GM12865 (cell line): ENCODE data around the gene KCNJ15.

Experiments used
- DNase-seq: peaks from one replicate; pipeline ENCODE4 v3.0.0; 2010; ENCODE audit warnings: low read depth
- H3K4me3 ChIP-seq: 2 replicates; pipeline ENCODE4 v1.5.1; 2011; ENCODE audit warnings: mild to moderate bottlenecking, low read depth, low read length, control low read depth
- CTCF ChIP-seq: IDR thresholded peaks from 2 replicates; pipeline ENCODE4 v1.5.1; 2011; ENCODE audit warnings: low read length, control low read depth, low read depth, inconsistent platforms; ENCODE audit not compliant: insufficient read depth; ENCODE audit errors: missing control alignments

The KCNJ15 gene

GRCh38 chr21:38260426-38260825 lies 3.6 kb downstream of the KCNJ15 start:
- DNase-seq, result no peak
- H3K4me3 ChIP-seq, result no peak overlapping the region
- TF ChIP-seq CTCF, result no peak

GRCh38 chr21:38261851-38262250 lies 5.1 kb downstream of the KCNJ15 start:
- TF ChIP-seq CTCF, result no peak
- DNase-seq, result no peak

GRCh38 chr21:38263493-38263892 lies 6.7 kb downstream of the KCNJ15 start:
- DNase-seq, result no peak
- TF ChIP-seq CTCF, result no peak
- no peak overlapping the region for H3K4me3 ChIP-seq

More at GRCh38 chr21:38261851-38262250, 5.1 kb downstream of the KCNJ15 start:
- H3K4me3 ChIP-seq, result no peak overlapping the region

GRCh38 chr21:38264571-38264970 lies 7.8 kb downstream of the KCNJ15 start:
- TF ChIP-seq CTCF, result no peak
- H3K4me3 ChIP-seq, result no peak overlapping the region
- DNase-seq, result no peak

- DNase-seq, result no peak
- no peak for TF ChIP-seq CTCF
- H3K4me3 ChIP-seq, result no peak overlapping the region
These were observed 8.4 kb downstream of the KCNJ15 start for GRCh38 chr21:38265166-38265565.

GRCh38 chr21:38266732-38267131 lies 9.9 kb downstream of the KCNJ15 start:
- no peak for DNase-seq
- TF ChIP-seq CTCF, result no peak
- no peak overlapping the region for H3K4me3 ChIP-seq

- no peak overlapping the region for H3K4me3 ChIP-seq
- no peak for DNase-seq
- no peak for TF ChIP-seq CTCF
These were observed 10.5 kb downstream of the KCNJ15 start for GRCh38 chr21:38267136-38267755.
